Measurements from ENCODE around the gene EZR. TPM values are rescaled to one million over a fixed set of nuclear protein-coding genes. Genes with fewer than 3 reads are reported as not detected.

EZR gene
- total RNA-seq, 6 donors from 2014 or later = 188 to 810 (median 346) TPM

DNA sequence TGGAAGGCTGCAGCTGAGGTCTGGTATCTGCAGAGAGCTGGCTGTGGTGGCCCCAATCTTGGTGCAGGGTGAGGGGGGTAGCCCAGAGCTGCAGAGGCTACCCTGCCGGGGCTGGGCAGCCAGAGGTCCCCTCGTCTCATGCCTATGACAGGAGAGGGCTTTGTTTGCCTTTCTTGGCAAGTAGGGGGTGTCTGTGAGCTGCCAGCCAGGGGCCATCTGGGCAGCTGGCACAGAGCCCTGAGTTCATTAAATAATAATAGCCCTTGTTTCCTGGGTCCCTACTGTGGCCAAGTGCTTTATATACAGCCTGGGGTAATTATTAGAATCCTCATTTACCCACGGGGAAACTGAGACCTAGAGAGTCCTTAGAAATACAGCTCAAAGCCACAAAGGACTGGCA, 66.6 kb downstream of the EZR start:
- ATAC-seq (ENCODE audit: low FRiP score in 2 of 2) = no peak
- TF ChIP-seq EP300 (IDR thresholded peaks at IDR 0.05) (no peak), POLR2A (IDR thresholded peaks at IDR 0.05) (no peak), POLR2AphosphoS5 (IDR thresholded peaks at IDR 0.05) (no peak)
- TF ChIP-seq, protein P1, sequence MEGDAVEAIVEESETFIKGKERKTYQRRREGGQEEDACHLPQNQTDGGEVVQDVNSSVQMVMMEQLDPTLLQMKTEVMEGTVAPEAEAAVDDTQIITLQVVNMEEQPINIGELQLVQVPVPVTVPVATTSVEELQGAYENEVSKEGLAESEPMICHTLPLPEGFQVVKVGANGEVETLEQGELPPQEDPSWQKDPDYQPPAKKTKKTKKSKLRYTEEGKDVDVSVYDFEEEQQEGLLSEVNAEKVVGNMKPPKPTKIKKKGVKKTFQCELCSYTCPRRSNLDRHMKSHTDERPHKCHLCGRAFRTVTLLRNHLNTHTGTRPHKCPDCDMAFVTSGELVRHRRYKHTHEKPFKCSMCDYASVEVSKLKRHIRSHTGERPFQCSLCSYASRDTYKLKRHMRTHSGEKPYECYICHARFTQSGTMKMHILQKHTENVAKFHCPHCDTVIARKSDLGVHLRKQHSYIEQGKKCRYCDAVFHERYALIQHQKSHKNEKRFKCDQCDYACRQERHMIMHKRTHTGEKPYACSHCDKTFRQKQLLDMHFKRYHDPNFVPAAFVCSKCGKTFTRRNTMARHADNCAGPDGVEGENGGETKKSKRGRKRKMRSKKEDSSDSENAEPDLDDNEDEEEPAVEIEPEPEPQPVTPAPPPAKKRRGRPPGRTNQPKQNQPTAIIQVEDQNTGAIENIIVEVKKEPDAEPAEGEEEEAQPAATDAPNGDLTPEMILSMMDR (IDR thresholded peaks at IDR 0.05) = no peak
- H3K9me3 ChIP-seq = no peaks in the 10 kb centered on the region
- H3K4me1 ChIP-seq = peaks cover 0 to 2% (median 0%) of the 10 kb centered on the region in 4 donors
- H3K27me3 ChIP-seq = no peaks in the 10 kb centered on the region
- 41 to 50% methylated on average over 3 of the region's 3 CpGs for WGBS, 2 donors
- no peak overlapping the region for H3K4me3 ChIP-seq
- DNase-seq = peak in 1 of 2 donors; percentile 55
- H3K36me3 ChIP-seq = peaks cover 0 to 6% (median 1%) of the 10 kb centered on the region in 4 donors
- no peak overlapping the region for H3K27ac ChIP-seq

DNA sequence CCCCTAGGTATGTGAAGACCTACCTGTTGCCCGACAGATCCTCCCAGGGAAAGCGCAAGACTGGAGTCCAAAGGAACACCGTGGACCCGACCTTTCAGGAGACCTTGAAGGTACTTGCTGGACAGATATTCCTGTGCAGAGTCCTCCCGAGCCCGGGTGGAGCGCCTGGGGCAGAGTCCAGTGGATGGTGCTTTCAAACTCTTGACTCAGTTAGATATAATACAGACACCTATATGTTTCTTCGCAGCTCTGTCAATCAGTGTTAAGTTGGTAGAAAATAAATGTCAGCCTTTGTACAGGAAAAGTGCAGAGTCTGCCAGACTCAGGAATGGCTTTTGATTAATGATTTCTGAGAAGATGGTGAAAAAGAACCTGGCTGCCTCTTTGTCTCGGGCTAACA, 67.2 kb downstream of the EZR start:
- no peak for TF ChIP-seq POLR2A (IDR thresholded peaks at IDR 0.05)
- TF ChIP-seq EP300 (IDR thresholded peaks at IDR 0.05) = no peak
- TF ChIP-seq, protein P1 (IDR thresholded peaks at IDR 0.05) = no peak
- TF ChIP-seq POLR2AphosphoS5 (IDR thresholded peaks at IDR 0.05) = no peak
- Histone ChIP-seq H3K4me3 (no peak overlapping the region), H3K9me3 (no peaks in the 10 kb centered on the region), H3K27me3 (no peaks in the 10 kb centered on the region), H3K4me1 (peaks cover 0 to 2% (median 0%) of the 10 kb centered on the region in 4 donors), H3K36me3 (peaks cover 0 to 3% (median 0%) of the 10 kb centered on the region in 4 donors), H3K27ac (no peak overlapping the region)
- WGBS, 2 donors = 67 to 80% methylated on average over 9 of the region's 9 CpGs
- ATAC-seq (ENCODE audit: low FRiP score in 2 of 2) = no peak
- no peak for DNase-seq

DNA sequence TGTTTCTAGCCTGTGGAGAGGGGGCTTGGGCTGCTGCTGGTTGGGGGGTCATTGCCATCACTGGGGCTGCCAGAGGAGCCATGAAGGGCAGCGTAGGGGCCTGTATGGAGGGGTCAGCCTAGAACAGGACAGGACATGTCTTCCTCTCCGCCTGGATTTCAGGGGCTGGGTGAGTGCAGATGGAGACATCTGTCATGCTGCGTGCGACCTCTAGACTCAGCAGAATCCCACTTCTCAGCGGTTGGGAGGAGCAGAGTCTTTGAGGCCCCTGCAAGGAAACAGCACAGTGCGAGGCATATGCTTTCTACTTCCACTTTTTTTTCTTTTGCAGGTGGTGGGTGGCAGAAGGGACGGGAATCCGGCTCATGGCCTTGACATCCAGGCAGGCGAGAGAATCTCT, 67.9 kb downstream of the EZR start:
- Histone ChIP-seq H3K27me3 (no peaks in the 10 kb centered on the region), H3K4me1 (peaks cover 0 to 2% (median 0%) of the 10 kb centered on the region in 4 donors), H3K27ac (no peak overlapping the region), H3K4me3 (no peak overlapping the region), H3K36me3 (peaks cover 0 to 3% (median 0%) of the 10 kb centered on the region in 4 donors), H3K9me3 (no peaks in the 10 kb centered on the region)
- no peak for ATAC-seq (ENCODE audit: low FRiP score in 2 of 2)
- TF ChIP-seq, protein P1 (IDR thresholded peaks at IDR 0.05) = no peak
- TF ChIP-seq POLR2A (IDR thresholded peaks at IDR 0.05) = no peak
- no peak for TF ChIP-seq EP300 (IDR thresholded peaks at IDR 0.05)
- no peak for TF ChIP-seq POLR2AphosphoS5 (IDR thresholded peaks at IDR 0.05)
- no peak for DNase-seq
- WGBS, 2 donors = 90 to 91% methylated on average over 7 to 9 of the region's 9 CpGs

DNA sequence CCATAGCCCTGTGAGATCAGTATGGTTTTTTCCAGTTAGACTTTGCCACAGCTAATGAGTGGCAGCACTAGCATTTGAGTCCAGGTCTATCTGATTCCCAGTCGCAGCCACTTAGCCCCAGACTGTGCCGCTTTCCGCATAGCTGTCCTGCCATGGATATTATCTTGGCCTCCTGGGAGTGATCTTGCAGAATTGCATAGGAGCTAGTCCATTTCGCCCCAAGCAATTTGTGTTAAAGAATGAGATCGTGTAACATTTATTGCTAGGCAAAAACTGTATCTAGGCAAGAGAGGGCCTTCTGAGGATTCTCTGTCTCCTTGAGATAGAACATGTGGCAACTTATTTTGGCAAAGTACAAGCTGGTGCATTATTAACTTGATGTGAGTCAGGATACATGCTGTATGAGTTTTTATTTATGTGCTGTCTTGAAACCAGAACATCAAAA, 74.2 kb downstream of the EZR start:
- Histone ChIP-seq H3K27me3 (no peaks in the 10 kb centered on the region), H3K36me3 (peaks cover 0 to 3% (median 0%) of the 10 kb centered on the region in 4 donors), H3K4me1 (no peaks in the 10 kb centered on the region), H3K9me3 (no peaks in the 10 kb centered on the region), H3K27ac (no peak overlapping the region), H3K4me3 (no peak overlapping the region)
- TF ChIP-seq, protein P1 (IDR thresholded peaks at IDR 0.05) = no peak
- TF ChIP-seq POLR2AphosphoS5 (IDR thresholded peaks at IDR 0.05) = no peak
- TF ChIP-seq POLR2A (IDR thresholded peaks at IDR 0.05) = no peak
- TF ChIP-seq EP300 (IDR thresholded peaks at IDR 0.05) = no peak
- ATAC-seq (ENCODE audit: low FRiP score in 2 of 2) = no peak
- WGBS, 2 donors = 87 to 96% methylated on average over 5 of the region's 5 CpGs
- DNase-seq = no peak

DNA sequence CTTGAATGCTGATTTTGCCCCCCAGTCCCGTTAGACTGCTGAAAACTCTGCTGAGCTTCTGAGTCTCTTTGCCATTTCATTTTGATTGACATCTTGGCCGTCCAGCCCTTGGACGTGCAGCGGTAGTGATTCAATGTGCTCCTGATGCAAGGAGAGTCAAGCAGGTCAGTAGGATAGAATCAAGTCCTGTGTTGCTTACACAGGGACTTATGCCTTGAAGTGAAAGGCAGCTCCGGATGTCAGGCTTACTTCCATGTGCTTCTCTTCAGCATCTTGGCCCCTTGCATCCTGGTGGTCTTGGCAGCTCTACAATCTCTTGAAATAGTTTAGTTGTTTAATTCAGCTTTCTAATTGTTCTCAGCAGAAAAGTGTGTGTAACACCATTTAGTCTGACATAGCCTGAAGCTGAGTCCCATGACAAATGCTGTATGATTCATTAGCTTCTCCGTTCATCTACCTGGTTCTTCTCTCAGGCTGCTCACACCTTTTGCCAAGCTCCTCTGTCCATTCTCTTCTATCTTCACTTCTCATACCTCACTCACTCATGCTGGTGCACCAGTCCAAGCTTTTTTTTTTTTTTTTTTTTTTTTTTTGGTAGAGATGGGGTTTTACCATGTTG, 76.0 kb downstream of the EZR start:
- 80 to 89% methylated on average over 5 to 6 of the region's 6 CpGs for WGBS, 2 donors

More for the DNA sequence above, 76.0 kb downstream of the EZR start:
- ATAC-seq (ENCODE audit: low FRiP score in 2 of 2) (no peak), DNase-seq (no peak)
- no peaks in the 10 kb centered on the region for H3K4me1 ChIP-seq
- peaks cover 0 to 3% (median 0%) of the 10 kb centered on the region in 4 donors for H3K36me3 ChIP-seq
- H3K9me3 ChIP-seq = peaks cover 0 to 8% (median 4%) of the 10 kb centered on the region in 4 donors
- H3K4me3 ChIP-seq = no peak overlapping the region
- no peaks in the 10 kb centered on the region for H3K27me3 ChIP-seq
- H3K27ac ChIP-seq = no peak overlapping the region
- TF ChIP-seq, protein P1 (IDR thresholded peaks at IDR 0.05) = no peak
- TF ChIP-seq POLR2A (IDR thresholded peaks at IDR 0.05) = no peak
- TF ChIP-seq EP300 (IDR thresholded peaks at IDR 0.05) = no peak
- TF ChIP-seq POLR2AphosphoS5 (IDR thresholded peaks at IDR 0.05) = no peak
